ENCODE measurements around the gene CRACR2B.

The CRACR2B gene
- total RNA-seq: 0.16 to 1.6 (median 1.00) reads per million in 18 experiments

DNA sequence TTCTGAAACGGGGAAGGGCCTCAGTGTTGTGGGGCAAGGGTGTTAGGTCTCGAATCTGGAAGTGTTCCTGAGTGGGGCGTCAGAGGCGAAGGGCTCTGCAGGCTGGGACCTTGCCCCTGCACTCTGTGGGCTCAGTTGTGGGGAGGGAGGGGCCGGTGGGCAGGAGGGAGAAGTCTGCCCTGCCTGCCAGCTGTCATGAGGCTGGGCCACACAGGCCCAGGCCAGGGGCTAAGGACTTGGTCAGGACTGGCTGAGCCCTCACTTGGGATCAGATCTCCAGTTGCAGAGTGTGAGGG is at the start of gene CRACR2B:
Gene CRACR2B (plus strand): TSS at position 23 of the 296 bp plus-strand sequence. CDS start 689 bp downstream, outside the sequence.
- DNase-seq: no peak

DNA sequence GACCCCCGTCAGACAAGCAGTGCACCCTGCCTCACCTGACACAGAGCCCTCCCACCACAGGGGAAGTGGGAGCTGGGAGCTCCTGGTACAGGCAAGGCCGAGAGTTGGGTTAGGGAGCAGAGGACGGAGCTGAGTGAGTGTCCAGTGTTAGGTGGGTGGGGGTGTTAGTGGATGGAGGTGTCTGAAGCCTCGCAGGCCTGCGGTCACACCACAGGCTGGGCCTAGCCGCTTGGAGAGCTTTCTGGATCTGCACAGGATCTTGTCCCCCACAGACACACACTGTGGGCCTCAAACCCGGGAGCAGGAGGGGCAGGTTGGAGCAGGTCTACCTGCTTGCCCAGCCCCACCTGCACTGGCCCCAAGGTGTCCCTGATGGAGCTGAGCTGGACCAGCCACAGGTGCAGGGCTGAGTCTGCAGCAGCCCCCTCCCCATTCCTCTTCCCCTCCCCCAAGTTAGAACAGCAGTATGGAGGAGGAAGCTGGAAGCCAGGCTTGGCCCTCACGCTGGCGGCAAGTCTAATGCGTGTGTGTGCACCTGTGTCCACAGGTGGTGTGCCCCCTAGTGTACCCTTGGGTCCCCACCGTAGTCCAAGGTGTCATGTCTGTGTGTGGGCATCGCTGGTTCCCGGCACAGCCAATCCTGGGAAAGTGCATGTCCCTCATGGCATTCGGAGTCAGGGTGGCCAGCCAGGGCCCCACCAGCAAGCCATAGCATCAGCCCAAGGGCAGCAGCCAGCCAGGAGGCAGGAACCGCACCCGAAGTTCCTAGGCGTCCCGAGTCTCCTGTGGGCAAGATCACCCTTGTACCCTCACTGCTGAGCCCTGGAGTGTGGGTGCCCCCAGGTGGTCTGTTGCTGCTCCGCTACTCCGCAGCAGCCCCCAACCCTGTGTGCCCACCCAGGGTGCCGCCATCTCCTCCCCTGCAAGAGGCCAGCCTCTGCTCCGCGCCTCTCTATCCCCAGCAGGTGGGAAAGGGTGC is 48.5 kb upstream of the CRACR2B start:
- no peak for DNase-seq

DNA sequence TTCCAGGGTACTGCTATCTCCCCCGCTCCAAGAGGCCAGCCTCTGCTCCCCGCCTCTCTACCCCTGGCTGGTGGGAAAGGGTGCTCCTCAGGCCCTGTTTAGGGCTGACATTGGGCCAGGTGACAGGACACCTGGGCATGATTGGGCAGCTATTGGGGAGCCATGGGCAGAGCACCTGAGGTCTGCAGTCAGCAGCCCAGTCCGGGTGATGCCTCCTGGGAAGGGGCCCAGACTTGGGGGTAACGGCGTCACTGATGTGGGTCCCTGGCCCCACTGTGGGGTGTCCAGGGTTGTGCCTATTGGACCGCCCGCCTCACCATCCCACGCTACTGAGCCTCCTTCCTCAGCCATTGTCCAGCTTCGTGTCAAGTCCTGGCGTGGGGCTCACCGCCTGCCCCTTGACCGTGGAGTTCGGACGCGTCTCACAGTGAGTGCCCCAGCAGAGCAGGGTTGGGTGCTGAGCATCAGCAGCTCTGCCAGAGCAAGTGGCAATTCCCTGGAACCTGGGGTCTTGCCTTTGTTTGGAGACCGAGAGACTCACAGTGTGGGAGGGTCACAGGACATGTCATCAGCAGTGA is 47.7 kb upstream of the CRACR2B start:
- no peak for DNase-seq

DNA sequence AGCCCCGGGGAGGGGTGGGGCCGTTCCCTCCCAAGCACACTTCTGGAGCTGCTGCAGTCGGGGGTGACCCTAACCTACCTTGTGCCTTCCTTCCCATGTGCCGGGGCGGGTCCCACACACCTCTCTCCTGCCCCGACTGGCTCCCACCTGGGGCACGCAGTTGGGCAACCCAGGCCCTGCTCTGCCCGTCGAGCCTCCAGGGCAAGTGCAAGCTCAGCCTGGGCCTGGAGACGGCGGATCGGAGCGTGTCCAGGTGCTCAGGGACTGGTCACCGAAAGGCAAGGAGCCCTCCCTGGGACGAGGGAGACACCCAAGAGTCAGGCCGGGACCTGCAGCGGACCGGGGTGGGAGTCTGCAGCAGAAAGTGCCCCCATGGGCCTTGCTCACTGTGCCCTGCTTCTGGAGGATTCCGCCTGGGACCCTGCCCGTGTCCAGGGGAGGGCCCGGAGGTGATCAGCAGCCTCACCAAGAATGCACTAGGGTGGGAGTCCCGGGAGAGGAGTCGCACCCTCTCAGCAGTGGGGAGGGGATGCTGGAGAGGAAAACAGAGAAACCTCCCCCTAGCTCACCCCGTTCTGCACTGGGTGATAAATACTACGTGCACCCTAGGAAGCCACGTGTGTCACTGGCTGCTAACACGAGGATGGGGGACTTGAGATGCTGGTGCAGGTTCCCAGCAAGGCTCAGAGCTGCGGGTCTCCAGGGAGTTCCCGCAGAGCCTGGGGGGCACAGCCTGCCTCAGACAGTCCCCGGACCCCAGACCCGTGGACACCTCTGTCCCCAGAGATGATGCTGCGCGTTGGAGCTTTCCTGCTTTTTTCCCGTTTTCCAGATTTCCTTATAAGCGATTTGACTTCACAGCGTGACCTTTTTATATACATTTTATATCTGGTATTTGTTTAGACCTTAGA is 45.2 kb upstream of the CRACR2B start:
- no peak for DNase-seq

DNA sequence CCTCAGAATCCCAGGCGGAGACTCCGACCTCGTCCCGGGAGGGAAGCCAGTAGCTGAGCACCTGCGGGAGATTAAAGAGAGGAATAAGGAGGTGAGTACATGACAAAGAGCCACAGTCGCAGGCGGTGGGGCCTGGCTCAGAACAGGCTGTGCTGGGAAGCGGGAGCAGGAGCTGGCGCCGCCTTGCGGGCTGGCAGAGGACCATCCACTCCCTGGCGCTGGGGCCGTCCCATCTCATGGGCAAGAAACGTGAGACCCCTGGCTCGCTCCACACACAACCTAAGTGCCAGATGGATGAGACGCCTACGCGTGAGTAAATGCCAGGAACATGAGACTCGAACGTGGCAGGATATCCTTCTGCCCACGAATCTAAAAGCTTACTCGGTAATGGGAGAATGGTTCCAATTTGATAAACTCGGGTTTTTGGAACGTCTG is 44.1 kb upstream of the CRACR2B start:
- DNase-seq: peak in 1 of 2 donors; percentile 52

DNA sequence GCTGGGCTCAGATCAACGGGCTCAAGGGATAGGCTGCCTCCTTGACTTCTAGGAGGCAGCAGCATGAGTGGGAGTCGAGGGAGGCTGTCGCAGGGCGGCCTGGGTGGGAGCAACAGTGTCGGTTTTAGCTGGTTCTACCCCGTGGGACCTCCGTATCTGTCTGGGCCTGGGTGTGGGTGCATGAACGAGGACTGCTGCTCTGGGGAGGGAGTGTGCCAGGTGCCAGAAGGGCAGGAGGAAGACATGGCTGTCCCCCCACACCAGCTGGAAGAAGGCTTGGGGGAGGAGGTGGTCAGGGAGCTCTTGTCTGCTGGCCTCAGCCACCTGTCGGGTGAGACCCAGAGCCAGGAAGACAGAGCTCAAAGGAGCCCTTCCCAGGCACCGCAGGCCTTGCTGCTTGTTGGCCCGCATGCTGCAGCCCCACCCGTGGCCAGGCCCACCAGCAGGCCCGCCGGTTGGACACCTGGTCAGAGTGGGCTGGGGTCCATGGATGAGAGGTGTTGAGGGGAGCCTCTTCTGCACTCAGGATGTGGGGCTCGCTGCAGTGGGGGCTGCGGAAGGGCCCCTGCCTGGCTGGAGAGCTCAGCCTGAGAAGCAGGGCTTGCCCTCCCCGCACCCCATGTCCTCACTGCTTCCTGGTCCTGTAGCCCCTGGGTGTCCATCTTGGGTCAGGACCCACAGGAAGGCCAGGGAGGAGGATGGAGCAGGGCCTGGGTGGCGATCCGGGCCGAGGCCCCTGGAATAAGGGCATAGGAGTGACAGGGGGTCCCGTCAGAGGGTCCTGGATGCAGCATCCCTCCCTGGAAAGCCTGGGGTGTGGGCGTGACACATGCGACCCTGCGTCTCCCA is 41.3 kb upstream of the CRACR2B start:
- no peak for DNase-seq

DNA sequence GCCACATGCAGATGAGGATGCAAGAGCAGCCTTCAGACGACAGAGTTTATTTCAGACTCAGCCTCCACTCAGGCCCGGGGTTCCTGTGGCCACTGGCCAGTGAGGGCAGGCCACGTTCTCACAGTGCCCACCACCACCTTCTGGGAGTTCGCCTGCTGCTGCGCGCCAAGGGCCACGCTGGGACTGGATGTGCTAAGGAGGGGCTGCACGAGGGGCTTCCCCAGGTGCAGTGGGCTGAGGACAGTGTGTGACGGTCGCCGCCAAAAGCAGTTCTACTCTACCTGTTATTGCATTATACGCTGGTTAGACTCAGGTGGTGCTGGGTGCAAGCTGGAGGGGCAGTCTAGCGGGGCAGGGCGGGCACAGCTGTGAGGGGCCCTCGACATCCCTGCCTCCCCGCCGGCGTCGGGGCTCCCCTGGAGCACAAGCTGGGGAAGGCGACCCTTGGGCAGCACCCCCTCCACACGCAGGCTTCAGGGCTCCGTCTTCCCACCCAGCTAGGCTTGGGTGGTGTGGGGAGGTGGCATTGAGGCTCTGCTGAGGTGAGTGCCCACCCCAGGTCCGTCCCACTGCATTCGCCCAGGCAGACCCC is 40.5 kb upstream of the CRACR2B start:
- no peak for DNase-seq

DNA sequence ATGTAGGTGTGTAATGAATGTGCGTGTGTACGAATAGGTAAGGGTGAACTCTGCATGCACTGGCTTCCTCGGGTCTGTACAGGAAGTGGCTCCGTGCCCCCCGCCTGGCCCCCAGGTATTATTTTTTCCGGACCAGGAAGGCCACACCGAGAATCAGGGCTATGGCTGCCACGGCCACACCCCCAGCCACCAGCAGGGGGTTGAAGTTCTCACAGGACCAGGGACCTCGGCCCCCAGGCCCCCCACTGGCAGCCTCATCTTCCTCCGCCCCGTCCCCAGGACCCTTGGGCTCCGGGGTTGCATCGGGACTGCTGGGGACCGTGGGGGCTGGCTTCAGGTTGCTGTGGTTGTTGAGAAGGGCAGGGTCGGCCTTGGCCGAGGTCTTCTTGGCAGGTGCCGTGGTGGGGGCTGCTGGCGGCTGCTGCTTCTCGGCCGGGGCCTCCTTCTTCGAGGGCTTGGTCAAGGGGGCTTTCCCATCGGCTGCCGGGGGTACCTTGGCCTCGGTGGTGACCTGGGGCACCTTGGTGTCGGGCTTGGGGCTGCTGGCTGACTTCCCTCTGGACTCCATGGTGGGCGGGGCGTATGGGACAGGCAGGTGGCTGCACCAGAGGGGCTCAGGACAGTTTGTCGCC is 39.6 kb upstream of the CRACR2B start:
- DNase-seq: no peak

DNA sequence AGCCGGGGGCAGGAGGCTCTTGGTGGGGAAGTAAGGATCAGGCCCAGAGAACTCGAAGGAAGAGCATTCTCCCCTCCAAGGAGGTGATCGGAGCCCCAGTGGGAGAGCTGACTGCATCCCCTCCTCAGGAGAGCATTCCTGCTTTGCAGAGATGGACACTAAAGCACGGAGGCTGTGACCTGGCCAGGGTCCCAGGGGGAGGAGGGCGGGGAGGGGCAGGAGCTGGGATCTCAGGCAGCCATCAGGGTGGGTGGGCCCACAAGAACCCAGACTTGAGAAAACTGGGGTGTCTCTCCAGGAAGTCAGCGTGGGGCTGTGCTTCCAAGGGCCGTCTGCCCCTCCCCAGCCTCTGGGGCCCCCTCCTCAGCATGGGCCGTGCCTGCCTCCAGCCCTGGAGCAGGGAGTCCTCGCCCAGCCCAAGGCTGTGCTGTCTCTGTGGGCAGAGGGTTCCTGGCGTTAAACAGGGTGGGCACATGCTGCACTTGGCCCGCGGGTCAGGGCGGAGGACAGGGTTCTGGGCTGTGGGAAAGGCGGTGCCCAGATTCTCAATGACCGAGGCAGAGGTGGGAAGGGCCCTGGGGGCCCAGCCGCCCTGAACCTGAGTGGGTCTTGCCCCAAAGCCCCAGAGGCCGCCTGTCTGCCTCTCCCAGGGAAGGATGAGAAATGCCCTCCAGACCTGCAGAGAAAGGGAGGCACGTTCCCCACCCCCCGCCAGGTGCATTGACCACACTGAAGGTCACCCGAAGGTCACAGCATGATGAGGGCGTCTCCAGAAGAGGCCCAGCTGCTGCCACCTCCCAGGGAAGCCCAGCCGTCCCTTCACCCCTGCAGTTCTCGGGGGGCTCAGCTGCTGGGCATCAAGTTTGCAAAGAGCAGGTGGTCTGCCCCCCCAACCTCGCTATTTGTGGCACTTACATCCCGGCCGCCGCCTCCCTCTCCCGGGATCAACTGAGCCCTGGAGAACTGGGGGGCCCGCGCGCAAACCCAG is 38.5 kb upstream of the CRACR2B start:
- no peak for DNase-seq

DNA sequence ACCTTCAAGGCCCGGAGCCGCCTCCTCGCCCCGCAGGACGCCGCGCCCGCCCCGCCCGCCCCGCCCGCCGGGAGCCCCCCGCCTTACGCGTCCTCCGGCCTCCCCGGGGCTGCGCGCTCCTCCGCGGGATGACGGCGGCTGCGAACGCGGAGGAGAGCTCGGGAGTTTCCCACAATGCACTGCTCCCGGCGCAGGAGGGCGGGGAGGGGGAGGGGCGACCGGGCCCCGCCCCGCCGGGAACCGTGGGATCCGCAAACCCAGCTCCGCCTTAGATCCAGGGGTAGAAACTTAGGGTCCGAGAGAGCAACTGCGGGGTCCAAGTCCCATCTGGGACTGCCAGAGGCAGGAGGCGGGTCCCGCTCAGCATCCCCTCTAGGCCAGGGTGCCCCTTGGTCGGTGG is 37.8 kb upstream of the CRACR2B start, which contains the start of gene CEND1:
Gene CEND1 (minus strand): TSS at position 148 of the 400 bp plus-strand sequence. CDS start 1,514 bp downstream, outside the sequence.
- no peak for DNase-seq

DNA sequence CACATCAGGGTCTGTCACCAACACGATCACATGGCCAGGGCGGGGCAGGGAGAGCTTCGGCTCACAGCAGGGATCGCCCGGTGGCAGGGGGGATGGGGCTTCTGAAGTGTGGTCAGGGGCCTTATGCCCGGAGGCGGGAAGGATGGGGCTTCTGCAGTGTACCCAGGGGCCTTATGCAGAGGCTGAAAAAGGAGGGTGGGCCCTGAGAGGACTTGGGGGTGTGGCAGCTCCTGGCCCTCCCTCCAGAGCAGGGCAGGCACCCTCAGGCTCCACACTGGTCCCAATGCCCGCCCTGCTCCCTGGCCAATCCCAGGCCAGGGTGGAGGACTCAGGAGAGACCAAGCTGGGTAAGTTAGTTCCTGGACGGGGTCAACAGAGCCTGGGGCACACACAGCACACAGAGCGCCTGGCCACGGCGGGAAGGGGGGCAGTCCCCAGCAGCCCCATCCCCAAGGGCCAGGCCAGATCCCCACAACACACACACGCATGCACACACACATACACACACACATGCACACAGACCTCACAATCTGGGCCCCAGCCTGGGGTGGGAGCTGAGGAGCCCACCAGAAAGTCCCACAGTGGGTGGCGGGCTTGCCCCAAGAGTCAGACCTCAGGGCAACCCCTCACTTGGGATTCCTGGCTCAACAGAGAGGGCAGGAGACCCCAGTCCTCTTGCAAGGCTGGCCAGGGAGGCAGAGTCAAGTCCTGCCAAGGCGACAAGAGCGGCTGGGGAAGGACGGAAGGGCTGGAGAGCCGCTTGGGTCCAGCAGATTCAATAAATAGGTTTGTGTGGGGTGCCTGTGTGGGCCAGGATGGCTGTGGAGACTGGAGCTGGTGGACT is 36.8 kb upstream of the CRACR2B start:
- DNase-seq: no peak

DNA sequence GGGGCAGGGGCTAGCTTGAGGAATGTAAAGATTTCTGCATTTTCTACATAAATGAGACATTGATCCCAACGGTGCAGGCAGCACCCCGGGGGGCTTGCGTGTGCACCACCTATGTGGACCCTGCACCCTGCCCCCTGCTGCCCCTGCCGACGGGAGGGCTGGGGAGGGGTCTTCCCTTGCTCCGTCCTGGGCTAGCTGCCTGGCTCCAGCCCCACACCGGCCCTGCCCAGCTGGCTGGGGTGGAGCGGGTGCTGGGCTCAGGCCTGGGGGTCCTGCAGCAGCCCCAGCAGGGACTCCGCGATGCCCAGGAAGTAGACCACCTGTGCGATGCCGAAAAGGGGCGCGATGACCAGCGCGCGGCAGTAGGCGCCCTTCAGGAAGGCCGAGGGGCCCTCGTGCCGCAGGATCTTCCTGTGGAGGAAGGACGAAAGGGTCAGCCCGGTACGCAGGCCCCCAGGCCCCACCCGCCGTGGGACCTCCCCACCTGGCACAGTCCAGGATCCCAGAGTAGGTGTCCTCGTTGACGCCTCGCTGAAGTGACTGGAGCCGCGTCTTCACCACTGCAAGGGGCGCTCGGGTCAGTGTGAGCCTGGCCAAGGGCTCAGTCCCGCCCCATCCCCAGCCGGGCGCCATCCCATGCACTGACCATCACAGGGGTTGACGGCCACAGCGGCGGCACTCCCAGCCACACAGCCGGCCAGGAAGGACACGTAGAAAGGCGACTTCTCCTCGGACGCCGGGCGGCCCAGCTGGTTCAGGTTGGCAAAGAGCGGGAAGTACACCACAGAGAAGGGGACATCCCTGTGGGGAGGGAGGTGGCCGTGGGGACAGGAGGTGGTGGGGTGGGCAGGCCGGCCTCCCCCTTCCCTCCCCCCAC is 35.8 kb upstream of the CRACR2B start:
- no peak for DNase-seq

DNA sequence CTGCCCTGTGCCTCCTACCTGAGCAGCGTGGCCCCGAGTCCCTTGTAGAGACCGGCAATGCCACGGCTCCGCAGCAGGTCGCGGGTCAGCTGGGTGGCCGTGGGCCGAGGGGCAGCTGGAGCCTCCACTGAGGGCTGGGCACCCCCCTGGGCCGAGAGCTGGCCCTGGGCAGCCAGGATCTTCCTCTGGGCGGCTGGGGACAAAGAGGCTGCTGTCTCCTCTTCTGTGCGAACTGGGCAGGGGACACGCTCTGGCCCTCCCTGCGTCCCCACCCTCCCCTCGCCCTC is 35.2 kb upstream of the CRACR2B start:
- no peak for DNase-seq

DNA sequence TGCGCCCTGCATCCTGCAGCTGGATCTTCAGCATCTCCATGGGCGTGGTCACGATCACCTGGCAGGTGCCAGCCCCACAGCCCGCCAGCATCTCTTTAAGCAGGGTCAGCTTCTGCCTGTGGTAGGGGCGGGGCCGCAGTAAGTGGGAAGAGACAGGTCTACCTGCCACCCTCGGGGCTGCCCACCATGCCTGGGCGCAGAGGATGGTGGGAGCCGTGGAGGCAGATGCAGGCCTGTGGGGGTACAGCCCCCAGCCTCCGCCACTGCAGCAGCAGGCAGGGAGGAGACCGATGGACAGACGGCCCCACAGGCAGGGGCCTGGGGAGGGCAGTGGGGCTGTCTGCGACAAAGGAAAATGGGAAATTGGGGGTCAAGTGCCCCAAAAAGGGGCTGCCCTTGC is 34.8 kb upstream of the CRACR2B start:
- no peak for DNase-seq

DNA sequence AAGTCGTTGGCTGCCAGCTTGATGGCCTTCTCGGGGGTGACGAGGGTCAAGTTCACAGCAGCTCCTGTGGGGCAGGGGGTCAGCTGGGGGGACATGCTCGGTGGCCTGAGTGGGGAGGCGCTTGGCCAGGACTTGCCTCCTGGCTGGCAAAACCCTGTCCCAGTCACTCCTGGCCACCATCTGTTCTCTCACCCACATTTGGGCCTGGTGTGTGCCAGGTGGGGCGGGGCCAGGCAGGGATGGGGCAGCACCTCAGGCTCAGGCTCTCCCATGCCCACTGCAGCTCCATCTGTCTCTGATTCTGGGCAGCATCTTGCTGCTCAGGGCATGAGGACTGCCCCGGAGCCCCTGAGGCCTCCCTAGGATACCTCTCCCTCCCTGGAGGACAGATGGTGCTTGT is 34.2 kb upstream of the CRACR2B start:
- DNase-seq: no peak

DNA sequence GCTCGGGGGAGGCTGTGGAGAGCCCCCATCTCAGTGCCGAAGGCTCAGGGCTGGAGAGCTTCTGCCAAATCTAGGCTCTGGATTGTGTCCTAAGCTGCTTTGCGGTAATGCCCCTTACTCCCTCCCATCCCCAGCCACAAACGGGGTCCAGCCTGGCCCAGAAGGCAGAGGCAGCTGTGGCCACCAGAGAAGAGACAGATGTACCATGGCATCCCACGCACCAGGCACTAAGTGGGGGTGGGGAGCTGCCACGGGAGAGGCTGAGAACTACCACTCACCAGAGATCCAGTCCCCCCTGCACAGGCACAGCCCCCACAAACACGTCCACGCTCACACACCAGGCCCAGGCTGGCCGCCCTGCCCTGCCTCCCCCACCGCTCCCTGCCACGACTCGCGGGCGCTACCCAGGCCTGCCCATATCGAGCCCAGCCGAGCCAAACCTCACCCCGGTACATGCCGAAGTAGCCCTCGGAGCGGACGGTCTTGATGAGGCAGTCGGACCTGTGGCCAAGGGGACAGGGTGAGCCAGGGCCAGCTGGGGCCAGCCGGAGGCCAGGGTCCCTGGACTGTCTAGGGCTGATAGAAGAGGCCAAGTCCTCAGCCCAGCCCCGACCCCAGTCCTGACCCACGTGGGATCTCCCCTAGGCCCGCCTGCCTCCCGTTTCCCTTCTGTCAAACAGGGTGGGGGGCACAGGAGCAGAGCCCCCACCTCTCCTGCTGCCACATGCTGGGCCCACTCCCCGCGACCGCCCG is 33.5 kb upstream of the CRACR2B start:
- DNase-seq: no peak

Measured in inflammatory macrophage (primary cell).